K562 (cell line): ENCODE measurements around the gene MRPL4.

ENCODE experiments used
- KLF1 ChIP-seq: fragments of 450-650 bp; IDR thresholded peaks from 2 replicates; pipeline ENCODE4 v1.6.1; 2016; ENCODE audit warnings: missing genetic modification characterization, missing compliant biosample characterization
- SAP30 ChIP-seq: fragments of 200-600 bp; sonication (generic); IDR thresholded peaks from 2 replicates; pipeline ENCODE4 v1.6.1; 2012; ENCODE audit warnings: borderline replicate concordance, low read depth, mild to moderate bottlenecking, moderate library complexity, low read length, control low read depth, inconsistent platforms; ENCODE audit not compliant: insufficient read depth, poor library complexity, severe bottlenecking
- TF ChIP-seq, protein P1 (sequence below), 3 experiments: fragments of 200-800 bp in 1 of 3; sonication (Bioruptor generic) in 1 of 3; sonication (generic) in 1 of 3; formaldehyde crosslinking in 1 of 3; IDR thresholded peaks; 2 replicates each; pipeline versions ENCODE4 v1.6.1 to v1.8.0; 2016 to 2022; ENCODE audit warnings: mild to moderate bottlenecking in 2 of 3, missing compliant biosample characterization in 2 of 3, missing genetic modification characterization in 2 of 3, missing genetic modification reagents in 1 of 3

DNA sequence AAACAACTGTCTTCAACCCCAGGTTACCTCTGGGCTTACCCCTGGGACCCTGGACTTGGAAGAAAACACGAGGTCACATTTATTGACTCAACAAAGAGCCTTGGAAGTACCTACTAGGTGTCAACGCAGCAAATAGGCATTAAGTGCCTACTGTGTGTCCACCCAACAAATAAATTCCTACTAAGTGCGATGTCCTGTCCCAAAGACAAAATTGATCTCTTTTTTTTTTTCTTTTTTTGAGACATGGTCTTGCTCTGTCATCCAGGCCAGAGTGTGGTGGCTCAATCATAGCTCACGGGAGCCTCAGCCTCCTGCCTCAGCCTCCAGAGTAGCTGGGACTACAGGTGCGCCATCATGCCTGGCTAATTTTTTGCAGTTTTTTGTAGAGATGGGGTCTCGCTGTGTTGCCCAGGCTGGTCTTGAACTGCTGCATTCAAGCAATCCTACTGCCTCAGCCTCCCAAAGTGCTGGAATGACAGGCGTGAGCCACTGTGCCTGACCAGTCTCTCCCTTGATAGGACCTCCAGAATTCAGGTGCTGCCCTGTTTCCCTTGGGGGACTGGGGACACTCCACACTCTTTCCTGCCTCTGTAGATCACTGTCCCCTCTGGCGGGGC lies 20.3 kb upstream of the MRPL4 start:
- TF ChIP-seq SAP30 (no peak), KLF1 (tag) (no peak)
- TF ChIP-seq, protein P1, sequence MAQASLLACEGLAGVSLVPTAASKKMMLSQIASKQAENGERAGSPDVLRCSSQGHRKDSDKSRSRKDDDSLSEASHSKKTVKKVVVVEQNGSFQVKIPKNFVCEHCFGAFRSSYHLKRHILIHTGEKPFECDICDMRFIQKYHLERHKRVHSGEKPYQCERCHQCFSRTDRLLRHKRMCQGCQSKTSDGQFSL (CRISPR knock-in tag; IDR thresholded peaks at IDR 0.05), result no peak
- TF ChIP-seq, protein P1 (tag; IDR thresholded peaks at IDR 0.05), result no peak
